H1 (cell line): Measurements from ENCODE around the gene USPL1.

ENCODE experiments used
- EZH2 ChIP-seq: fragments of 200-600 bp; sonication (generic); IDR thresholded peaks from 2 replicates; pipeline ENCODE4 v1.7.1; 2012; ENCODE audit warnings: low read depth, mild to moderate bottlenecking, moderate library complexity, low read length, inconsistent platforms; ENCODE audit not compliant: severe bottlenecking
- KDM5A ChIP-seq: fragments of 200-600 bp; IDR thresholded peaks from 2 replicates; pipeline ENCODE4 v1.7.1; 2012; ENCODE audit warnings: mild to moderate bottlenecking, low read length, inconsistent platforms, mixed read lengths
- RAD21 ChIP-seq, 2 experiments: IDR thresholded peaks in 1 of 2; conservative IDR thresholded peaks in 1 of 2; 2 replicates each; pipeline ENCODE4 v1.6.1; 2011; ENCODE audit warnings: low read depth in 2 of 2, low read length in 2 of 2, improper control_type of control experiment in 1 of 2, inconsistent platforms in 1 of 2, mild to moderate bottlenecking in 1 of 2, moderate library complexity in 1 of 2
- SP2 ChIP-seq: IDR thresholded peaks from 2 replicates; pipeline ENCODE4 v1.6.1; 2012; ENCODE audit warnings: mild to moderate bottlenecking, low read length, inconsistent platforms
- TF ChIP-seq, protein P1 (sequence below), 3 experiments: IDR thresholded peaks; 1 replicate in 2 of 3; 2 replicates in 1 of 3; pipeline versions ENCODE4 v1.5.1 to v1.6.1; 2011; ENCODE audit warnings: low read length in 3 of 3, mild to moderate bottlenecking in 3 of 3, inconsistent platforms in 2 of 3, low read depth in 1 of 3, moderate library complexity in 1 of 3; ENCODE audit not compliant: insufficient read depth in 1 of 3; ENCODE audit errors: control extremely low read depth in 1 of 3

DNA sequence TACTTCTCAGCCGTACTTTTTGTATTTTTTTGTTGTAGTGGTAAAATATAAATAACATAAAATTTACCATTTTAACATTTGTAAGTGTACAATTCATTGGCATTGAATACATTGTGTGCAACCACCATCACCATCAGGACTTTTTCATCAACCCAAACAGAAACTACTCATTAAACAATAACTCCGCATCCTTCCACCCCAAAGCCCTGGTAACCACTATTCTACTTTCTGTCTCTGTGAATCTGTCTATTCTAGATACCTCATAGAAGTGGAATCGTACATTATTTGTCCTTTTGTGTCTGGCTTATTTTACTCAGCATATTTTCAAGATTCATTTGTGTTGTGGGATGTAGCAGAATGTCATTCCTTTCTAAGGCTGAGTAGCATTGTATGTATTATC is 38.5 kb downstream of the USPL1 start:
- TF ChIP-seq KDM5A (no peak), SP2 (no peak), RAD21 (IDR thresholded peaks at IDR 0.05 in 1 of 2, conservative IDR thresholded peaks at IDR 0.05 in 1 of 2; ENCODE audit: low read depth in 2 of 2, low read length in 2 of 2) (no peak), EZH2 (no peak)
- TF ChIP-seq, protein P1, sequence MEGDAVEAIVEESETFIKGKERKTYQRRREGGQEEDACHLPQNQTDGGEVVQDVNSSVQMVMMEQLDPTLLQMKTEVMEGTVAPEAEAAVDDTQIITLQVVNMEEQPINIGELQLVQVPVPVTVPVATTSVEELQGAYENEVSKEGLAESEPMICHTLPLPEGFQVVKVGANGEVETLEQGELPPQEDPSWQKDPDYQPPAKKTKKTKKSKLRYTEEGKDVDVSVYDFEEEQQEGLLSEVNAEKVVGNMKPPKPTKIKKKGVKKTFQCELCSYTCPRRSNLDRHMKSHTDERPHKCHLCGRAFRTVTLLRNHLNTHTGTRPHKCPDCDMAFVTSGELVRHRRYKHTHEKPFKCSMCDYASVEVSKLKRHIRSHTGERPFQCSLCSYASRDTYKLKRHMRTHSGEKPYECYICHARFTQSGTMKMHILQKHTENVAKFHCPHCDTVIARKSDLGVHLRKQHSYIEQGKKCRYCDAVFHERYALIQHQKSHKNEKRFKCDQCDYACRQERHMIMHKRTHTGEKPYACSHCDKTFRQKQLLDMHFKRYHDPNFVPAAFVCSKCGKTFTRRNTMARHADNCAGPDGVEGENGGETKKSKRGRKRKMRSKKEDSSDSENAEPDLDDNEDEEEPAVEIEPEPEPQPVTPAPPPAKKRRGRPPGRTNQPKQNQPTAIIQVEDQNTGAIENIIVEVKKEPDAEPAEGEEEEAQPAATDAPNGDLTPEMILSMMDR (IDR thresholded peaks at IDR 0.05; ENCODE audit: control extremely low read depth in 1 of 3, insufficient read depth in 1 of 3, low read depth in 1 of 3, low read length in 3 of 3): no peak
